H9 (cell line): Measurements from ENCODE around the gene MX2. TPM values are rescaled to one million over a fixed set of nuclear protein-coding genes. Genes with fewer than 3 reads are reported as not detected.

Experiments
- DNase-seq: peaks from one replicate; pipeline ENCODE4 v3.0.0-alpha.2; 2017
- H2AFZ ChIP-seq: one replicate; pipeline ENCODE4 v1.6.1; 2013; ENCODE audit warnings: mild to moderate bottlenecking, low read length, control low read depth, moderate library complexity
- H2AK5ac ChIP-seq: 2 replicates; pipeline ENCODE4 v1.6.1; 2013; ENCODE audit warnings: low read length, control low read depth, mixed read lengths; ENCODE audit not compliant: insufficient read length
- H2BK120ac ChIP-seq: one replicate; pipeline ENCODE4 v1.6.1; 2013; ENCODE audit warnings: low read depth, mild to moderate bottlenecking, low read length, control low read depth, inconsistent platforms; ENCODE audit not compliant: poor library complexity, severe bottlenecking
- H2BK12ac ChIP-seq: 2 replicates; pipeline ENCODE4 v1.6.1; 2013; ENCODE audit warnings: low read length, control low read depth, mixed read lengths, low read depth; ENCODE audit not compliant: insufficient read length
- H2BK15ac ChIP-seq: 2 replicates; pipeline ENCODE4 v1.6.1; 2013; ENCODE audit warnings: low read depth, low read length, control low read depth
- H2BK20ac ChIP-seq: one replicate; pipeline ENCODE4 v1.6.1; 2013; ENCODE audit warnings: low read depth, mild to moderate bottlenecking, low read length, control low read depth, inconsistent platforms; ENCODE audit not compliant: poor library complexity, severe bottlenecking
- H2BK5ac ChIP-seq: 2 replicates; pipeline ENCODE4 v1.6.1; 2013; ENCODE audit warnings: low read length, control low read depth, mixed read lengths; ENCODE audit not compliant: insufficient read length
- H3K14ac ChIP-seq: 2 replicates; pipeline ENCODE4 v1.6.1; 2013; ENCODE audit warnings: low read length, control low read depth; ENCODE audit not compliant: insufficient read depth
- H3K18ac ChIP-seq: 2 replicates; pipeline ENCODE4 v1.6.1; 2013; ENCODE audit warnings: low read depth, mild to moderate bottlenecking, mixed read lengths, low read length, control low read depth; ENCODE audit not compliant: insufficient read length
- H3K23ac ChIP-seq: 2 replicates; pipeline ENCODE4 v1.6.1; 2013; ENCODE audit warnings: low read length, control low read depth, mixed read lengths, low read depth; ENCODE audit not compliant: insufficient read length
- H3K23me2 ChIP-seq: 2 replicates; pipeline ENCODE4 v1.6.1; 2013; ENCODE audit warnings: low read depth, mild to moderate bottlenecking, mixed read lengths, low read length, control low read depth; ENCODE audit not compliant: insufficient read length, poor library complexity, severe bottlenecking
- H3K27ac ChIP-seq: 2 replicates; pipeline ENCODE4 v1.5.1; 2013; ENCODE audit warnings: low read length, control low read depth, mixed read lengths, low read depth; ENCODE audit not compliant: insufficient read length
- H3K27me3 ChIP-seq: 2 replicates; pipeline ENCODE4 v1.6.1; 2013; ENCODE audit warnings: low read length, control low read depth, inconsistent platforms; ENCODE audit not compliant: insufficient read depth
- H3K4ac ChIP-seq: 2 replicates; pipeline ENCODE4 v1.6.1; 2013; ENCODE audit warnings: low read depth, mild to moderate bottlenecking, control low read depth, inconsistent platforms, low read length, moderate library complexity
- H3K4me1 ChIP-seq: 2 replicates; pipeline ENCODE4 v1.6.1; 2013; ENCODE audit warnings: low read length, control low read depth, inconsistent platforms; ENCODE audit not compliant: insufficient read depth
- H3K4me2 ChIP-seq: 2 replicates; pipeline ENCODE4 v1.6.1; 2013; ENCODE audit warnings: low read length, control low read depth, mixed read lengths; ENCODE audit not compliant: insufficient read length, insufficient read depth
- H3K56ac ChIP-seq: 2 replicates; pipeline ENCODE4 v1.6.1; 2013; ENCODE audit warnings: low read depth, mild to moderate bottlenecking, mixed read lengths, low read length, control low read depth; ENCODE audit not compliant: insufficient read length
- H3K79me1 ChIP-seq: 2 replicates; pipeline ENCODE4 v1.6.1; 2013; ENCODE audit warnings: low read depth, mild to moderate bottlenecking, moderate library complexity, low read length, control low read depth, inconsistent platforms; ENCODE audit not compliant: insufficient read depth, poor library complexity, severe bottlenecking
- H3K79me2 ChIP-seq: 2 replicates; pipeline ENCODE4 v1.6.1; 2013; ENCODE audit warnings: low read length, control low read depth, inconsistent platforms; ENCODE audit not compliant: insufficient read depth
- H3K9ac ChIP-seq: 2 replicates; pipeline ENCODE4 v1.6.1; 2013; ENCODE audit warnings: low read length, control low read depth, mixed read lengths; ENCODE audit not compliant: insufficient read length; ENCODE audit errors: extremely low read depth
- H3K9me3 ChIP-seq: one replicate; pipeline ENCODE4 v1.6.1; 2013; ENCODE audit warnings: low read depth, low read length, inconsistent platforms; ENCODE audit not compliant: control insufficient read depth
- H3T11ph ChIP-seq: one replicate; pipeline ENCODE4 v1.6.1; 2013; ENCODE audit warnings: mild to moderate bottlenecking, low read length, control low read depth, inconsistent platforms
- H4K20me1 ChIP-seq: one replicate; pipeline ENCODE4 v1.6.1; 2013; ENCODE audit not compliant: control insufficient read depth, insufficient read length, insufficient read depth
- H4K5ac ChIP-seq: 2 replicates; pipeline ENCODE4 v1.6.1; 2013; ENCODE audit warnings: low read depth, mild to moderate bottlenecking, mixed read lengths, low read length, control low read depth; ENCODE audit not compliant: insufficient read length
- H4K8ac ChIP-seq: replicated peaks from 2 replicates; pipeline ENCODE4 v1.6.1; 2013; ENCODE audit warnings: low read length, control low read depth, mixed read lengths, low read depth; ENCODE audit not compliant: insufficient read length
- H4K91ac ChIP-seq: 2 replicates; pipeline ENCODE4 v1.6.1; 2013; ENCODE audit warnings: low read depth, mild to moderate bottlenecking, moderate library complexity, mixed read lengths, low read length, control low read depth; ENCODE audit not compliant: insufficient read length
- H3K27ac Mint-ChIP-seq, 3 experiments: 2 replicates in 2 of 3; 3 replicates in 1 of 3; pipeline ENCODE4 v1.8.0; 2020 to 2021; ENCODE audit warnings: mixed read lengths in 3 of 3, mild to moderate bottlenecking in 1 of 3, moderate library complexity in 1 of 3
- H3K27me3 Mint-ChIP-seq: 2 replicates; pipeline ENCODE4 v1.8.0; 2021; ENCODE audit warnings: low read depth, mild to moderate bottlenecking, moderate library complexity, mixed read lengths
- H3K36me3 Mint-ChIP-seq, 3 experiments: 2 replicates in 2 of 3; 3 replicates in 1 of 3; pipeline ENCODE4 v1.8.0; 2020 to 2021; ENCODE audit warnings: low read depth in 3 of 3, mixed read lengths in 3 of 3; ENCODE audit not compliant: insufficient read depth in 1 of 3
- H3K4me1 Mint-ChIP-seq, 2 experiments: 2 replicates each; pipeline ENCODE4 v1.8.0; 2020; ENCODE audit warnings: mixed read lengths in 2 of 2
- H3K4me3 Mint-ChIP-seq, 2 experiments: 2 replicates in 1 of 2; 3 replicates in 1 of 2; pipeline ENCODE4 v1.8.0; 2020 to 2021; ENCODE audit warnings: mild to moderate bottlenecking in 2 of 2, mixed read lengths in 2 of 2, moderate library complexity in 1 of 2
- H3K9me3 Mint-ChIP-seq, 2 experiments: 2 replicates in 1 of 2; 3 replicates in 1 of 2; pipeline ENCODE4 v1.8.0; 2020; ENCODE audit warnings: mild to moderate bottlenecking in 2 of 2, mixed read lengths in 2 of 2, moderate library complexity in 1 of 2
- WGBS: extraction: QIAGEN DNeasy Blood & Tissue Kit; methylation state at CpG from one replicate; pipeline ENCODE4 v1.1.7; 2013; ENCODE audit warnings: missing lambda C conversion rate, low lambda C conversion rate, mixed read lengths; ENCODE audit not compliant: insufficient read length; ENCODE audit errors: extremely low coverage; 5-methylcytosine and 5-hydroxymethylcytosine counted together
- total RNA-seq: library from RNA; stranded (reverse); gene quantifications from 2 replicates; pipeline ENCODE4 v1.2.1, GENCODE V29; 2021
- TF ChIP-seq, protein P1 (sequence below): fragments of 200-600 bp; sonication (generic); conservative IDR thresholded peaks from 3 replicates; pipeline ENCODE4 v1.8.0; 2021; ENCODE audit warnings: antibody characterized with exemption, mild to moderate bottlenecking

Gene MX2
- total RNA-seq, 1 experiment from 2014 or later: 1.8 TPM

DNA sequence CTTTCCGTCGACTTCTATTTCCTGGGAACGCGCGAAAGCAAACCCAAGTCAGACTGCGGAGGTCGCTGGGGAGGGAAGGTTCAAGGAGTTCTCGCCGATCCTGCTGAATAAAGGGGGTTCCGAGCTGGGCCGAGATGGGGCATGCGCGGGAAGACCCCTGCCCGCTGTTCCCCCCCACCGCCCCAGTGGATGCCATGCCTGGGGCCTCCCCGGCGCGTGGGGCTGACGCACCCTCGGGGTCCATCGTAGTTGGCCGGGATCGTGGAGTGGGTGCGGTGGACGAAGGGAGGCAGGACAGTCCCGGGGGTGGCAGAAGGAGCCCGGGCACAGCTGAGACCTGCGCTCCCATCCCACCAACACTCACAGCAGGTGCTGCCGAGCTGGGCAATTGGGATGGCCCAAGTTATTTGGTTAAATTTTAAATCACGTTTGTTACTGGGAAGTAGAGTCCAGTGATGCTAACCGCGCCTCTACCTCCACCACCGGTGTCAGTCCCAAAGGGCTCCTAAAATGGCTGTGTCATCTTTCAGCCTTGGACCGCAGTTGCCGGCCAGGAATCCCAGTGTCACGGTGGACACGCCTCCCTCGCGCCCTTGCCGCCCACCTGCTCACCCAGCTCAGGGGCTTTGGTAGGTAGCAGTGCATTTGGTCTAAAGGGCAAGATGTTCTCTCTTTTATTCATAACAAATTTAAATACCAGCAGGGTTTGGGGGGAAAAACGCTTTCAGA is 65.0 kb downstream of the MX2 start:
- Histone ChIP-seq H3K4ac (no peak overlapping the region), H2BK5ac (no peak overlapping the region), H3K79me1 (no peaks in the 10 kb centered on the region), H3K4me2 (peak overlapping the region; percentile 3), H3K79me2 (no peaks in the 10 kb centered on the region), H3K14ac (no peak overlapping the region), H4K20me1 (no peaks in the 10 kb centered on the region), H3K27ac (no peak overlapping the region), H3T11ph (no peak overlapping the region), H3K18ac (peak overlapping the region; percentile 37), H3K9ac (no peak overlapping the region), H2BK20ac (no peak overlapping the region), H2BK15ac (no peak overlapping the region), H3K27me3 (peaks cover 2% of the 10 kb centered on the region; the same call in 1 of the 2 replicates), H3K23me2 (peaks cover 7% of the 10 kb centered on the region), H4K8ac (no peak overlapping the region), H3K56ac (no peak overlapping the region), H4K5ac (no peak overlapping the region), H4K91ac (no peak overlapping the region), H2AK5ac (no peak overlapping the region), H3K4me1 (no peaks in the 10 kb centered on the region; the same call in 1 of the 2 replicates), H2AFZ (no peak overlapping the region), H2BK120ac (no peak overlapping the region), H3K9me3 (no peaks in the 10 kb centered on the region), H3K23ac (no peak overlapping the region), H2BK12ac (no peak overlapping the region)
- TF ChIP-seq, protein P1, sequence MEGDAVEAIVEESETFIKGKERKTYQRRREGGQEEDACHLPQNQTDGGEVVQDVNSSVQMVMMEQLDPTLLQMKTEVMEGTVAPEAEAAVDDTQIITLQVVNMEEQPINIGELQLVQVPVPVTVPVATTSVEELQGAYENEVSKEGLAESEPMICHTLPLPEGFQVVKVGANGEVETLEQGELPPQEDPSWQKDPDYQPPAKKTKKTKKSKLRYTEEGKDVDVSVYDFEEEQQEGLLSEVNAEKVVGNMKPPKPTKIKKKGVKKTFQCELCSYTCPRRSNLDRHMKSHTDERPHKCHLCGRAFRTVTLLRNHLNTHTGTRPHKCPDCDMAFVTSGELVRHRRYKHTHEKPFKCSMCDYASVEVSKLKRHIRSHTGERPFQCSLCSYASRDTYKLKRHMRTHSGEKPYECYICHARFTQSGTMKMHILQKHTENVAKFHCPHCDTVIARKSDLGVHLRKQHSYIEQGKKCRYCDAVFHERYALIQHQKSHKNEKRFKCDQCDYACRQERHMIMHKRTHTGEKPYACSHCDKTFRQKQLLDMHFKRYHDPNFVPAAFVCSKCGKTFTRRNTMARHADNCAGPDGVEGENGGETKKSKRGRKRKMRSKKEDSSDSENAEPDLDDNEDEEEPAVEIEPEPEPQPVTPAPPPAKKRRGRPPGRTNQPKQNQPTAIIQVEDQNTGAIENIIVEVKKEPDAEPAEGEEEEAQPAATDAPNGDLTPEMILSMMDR: no peak
- WGBS: no CpG with 5 or more reads among the region's 41 CpGs
- Mint-ChIP-seq H3K27ac (no peak overlapping the region), H3K27me3 (peaks cover 47% of the 10 kb centered on the region), H3K4me1 (peaks cover 17 to 18% of the 10 kb centered on the region in 2 experiments), H3K4me3 (peak overlapping the region; percentile 62 to 78; a peak in 4 of 5 replicates), H3K9me3 (peaks cover 0 to 2% of the 10 kb centered on the region in 2 experiments; a peak in 2 of 5 replicates), H3K36me3 (no peaks in the 10 kb centered on the region; a peak in 1 of 7 replicates)
- peak; percentile 33 for DNase-seq
